ENCODE measurements around the gene FBLN1. TPM values are rescaled to one million over a fixed set of nuclear protein-coding genes. Genes with fewer than 3 reads are reported as not detected.

Gene FBLN1
- total and polyA plus RNA-seq, 2 of the 8 experiments (the other 6 are each of a cell fraction or from before 2014, with no cell fraction given): 159 to 168 TPM

GRCh38 chr22:45578524-45579147, 76.0 kb downstream of the FBLN1 start (continued):
- TF ChIP-seq NANOG (IDR thresholded peaks at IDR 0.05; ENCODE audit: insufficient read depth, low read depth, low read length, poor library complexity, severe bottlenecking) (no peak), RAD21 (IDR thresholded peaks at IDR 0.05 in 1 of 2, conservative IDR thresholded peaks at IDR 0.05 in 1 of 2; ENCODE audit: low read depth in 2 of 2, low read length in 2 of 2) (no peak), RXRA (IDR thresholded peaks at IDR 0.05; ENCODE audit: insufficient read depth, low read depth, low read length) (no peak), HDAC6 (IDR thresholded peaks at IDR 0.05; ENCODE audit: low read depth, low read length) (no peak), EP300 (IDR thresholded peaks at IDR 0.05; ENCODE audit: borderline replicate concordance in 1 of 2, low read depth in 2 of 2, low read length in 2 of 2) (no peak), GTF2F1 (IDR thresholded peaks at IDR 0.05; ENCODE audit: borderline replicate concordance, low read depth, low read length) (no peak)
- TF ChIP-seq, protein P1, sequence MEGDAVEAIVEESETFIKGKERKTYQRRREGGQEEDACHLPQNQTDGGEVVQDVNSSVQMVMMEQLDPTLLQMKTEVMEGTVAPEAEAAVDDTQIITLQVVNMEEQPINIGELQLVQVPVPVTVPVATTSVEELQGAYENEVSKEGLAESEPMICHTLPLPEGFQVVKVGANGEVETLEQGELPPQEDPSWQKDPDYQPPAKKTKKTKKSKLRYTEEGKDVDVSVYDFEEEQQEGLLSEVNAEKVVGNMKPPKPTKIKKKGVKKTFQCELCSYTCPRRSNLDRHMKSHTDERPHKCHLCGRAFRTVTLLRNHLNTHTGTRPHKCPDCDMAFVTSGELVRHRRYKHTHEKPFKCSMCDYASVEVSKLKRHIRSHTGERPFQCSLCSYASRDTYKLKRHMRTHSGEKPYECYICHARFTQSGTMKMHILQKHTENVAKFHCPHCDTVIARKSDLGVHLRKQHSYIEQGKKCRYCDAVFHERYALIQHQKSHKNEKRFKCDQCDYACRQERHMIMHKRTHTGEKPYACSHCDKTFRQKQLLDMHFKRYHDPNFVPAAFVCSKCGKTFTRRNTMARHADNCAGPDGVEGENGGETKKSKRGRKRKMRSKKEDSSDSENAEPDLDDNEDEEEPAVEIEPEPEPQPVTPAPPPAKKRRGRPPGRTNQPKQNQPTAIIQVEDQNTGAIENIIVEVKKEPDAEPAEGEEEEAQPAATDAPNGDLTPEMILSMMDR (IDR thresholded peaks at IDR 0.05; ENCODE audit: control extremely low read depth in 1 of 3, insufficient read depth in 1 of 3, low read depth in 1 of 3, low read length in 3 of 3): no peak

Data from H1 (cell line).